ENCODE measurements around the gene NCKAP1.

DNA sequence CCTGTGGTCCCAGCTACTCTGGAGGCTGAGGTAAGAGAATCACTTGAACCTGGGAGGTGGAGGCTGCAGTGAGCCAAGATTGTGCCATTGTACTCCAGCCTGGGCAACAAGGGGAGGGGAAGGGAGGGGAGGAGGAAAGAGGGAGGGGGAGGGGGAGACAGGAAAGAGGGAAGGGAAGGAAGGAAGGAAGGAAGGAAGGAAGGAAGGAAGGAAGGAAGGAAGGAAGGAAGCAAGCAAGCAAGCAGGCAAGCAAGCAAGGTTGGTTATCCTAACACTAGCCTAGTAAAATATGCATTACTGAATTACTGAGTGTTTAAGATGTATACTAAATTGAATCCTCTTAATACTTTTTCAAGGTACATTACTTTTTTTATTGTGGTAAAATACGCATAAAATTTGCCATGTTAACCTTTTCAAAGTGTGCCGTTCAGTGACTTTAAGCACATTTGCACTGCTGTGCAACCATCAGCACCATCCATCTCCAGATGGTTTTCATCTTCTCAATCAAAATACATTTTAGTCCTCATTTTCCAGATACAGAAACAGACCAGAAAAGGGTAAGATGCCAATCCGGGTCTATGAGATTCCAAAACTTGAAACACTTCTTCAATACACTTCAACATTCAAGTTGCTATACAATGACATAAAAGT, 28.9 kb downstream of the NCKAP1 start:
- no peak for TF ChIP-seq EZH2phosphoT487 (IDR thresholded peaks at IDR 0.05; ENCODE audit: borderline replicate concordance)
- TF ChIP-seq, protein P1, sequence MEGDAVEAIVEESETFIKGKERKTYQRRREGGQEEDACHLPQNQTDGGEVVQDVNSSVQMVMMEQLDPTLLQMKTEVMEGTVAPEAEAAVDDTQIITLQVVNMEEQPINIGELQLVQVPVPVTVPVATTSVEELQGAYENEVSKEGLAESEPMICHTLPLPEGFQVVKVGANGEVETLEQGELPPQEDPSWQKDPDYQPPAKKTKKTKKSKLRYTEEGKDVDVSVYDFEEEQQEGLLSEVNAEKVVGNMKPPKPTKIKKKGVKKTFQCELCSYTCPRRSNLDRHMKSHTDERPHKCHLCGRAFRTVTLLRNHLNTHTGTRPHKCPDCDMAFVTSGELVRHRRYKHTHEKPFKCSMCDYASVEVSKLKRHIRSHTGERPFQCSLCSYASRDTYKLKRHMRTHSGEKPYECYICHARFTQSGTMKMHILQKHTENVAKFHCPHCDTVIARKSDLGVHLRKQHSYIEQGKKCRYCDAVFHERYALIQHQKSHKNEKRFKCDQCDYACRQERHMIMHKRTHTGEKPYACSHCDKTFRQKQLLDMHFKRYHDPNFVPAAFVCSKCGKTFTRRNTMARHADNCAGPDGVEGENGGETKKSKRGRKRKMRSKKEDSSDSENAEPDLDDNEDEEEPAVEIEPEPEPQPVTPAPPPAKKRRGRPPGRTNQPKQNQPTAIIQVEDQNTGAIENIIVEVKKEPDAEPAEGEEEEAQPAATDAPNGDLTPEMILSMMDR (conservative IDR thresholded peaks at IDR 0.05; ENCODE audit: low read length), result no peak

Measured in Loucy (cell line).